ENCODE measurements around the gene KMO.

DNA sequence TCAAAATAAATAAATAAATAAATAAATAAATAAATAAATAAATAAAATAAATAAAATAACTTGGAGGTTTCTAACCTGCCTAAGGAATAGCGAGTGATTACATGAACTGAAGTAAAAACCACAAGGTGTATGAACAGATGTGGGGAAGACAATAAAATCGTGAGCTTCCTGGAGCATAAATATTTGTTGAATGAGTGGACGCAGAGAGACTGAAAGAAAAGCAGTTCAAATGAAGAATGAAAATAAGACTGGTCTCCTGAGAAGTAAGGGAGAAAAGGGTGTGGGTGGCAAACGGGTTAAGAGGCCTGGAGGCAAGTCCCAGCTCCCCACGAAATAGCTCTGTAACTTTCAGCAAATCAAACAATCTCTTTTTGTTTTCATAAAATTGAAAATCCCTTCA lies 74.4 kb downstream of the KMO start:
- TF ChIP-seq CTCF (IDR thresholded peaks at IDR 0.05) (no peak), ZFX (IDR thresholded peaks at IDR 0.05; ENCODE audit: borderline replicate concordance) (no peak)

Data from 22Rv1 (cell line).